Psoas muscle (tissue), 8 donors: ENCODE data around the gene ALG12. TPM values are rescaled to one million over a fixed set of nuclear protein-coding genes. Genes with fewer than 3 reads are reported as not detected.
A peak's percentile ranks its signal among the peaks of the same experiment; 100 is the strongest.

ENCODE experiments used
- ATAC-seq, 4 donors: fragments of 200-7000 bp; cut with Tn5 transposase; one replicate each; pipeline ENCODE4 v1.9.1; 2020; ENCODE audit warnings: moderate library complexity in 3 of 4, mild to moderate bottlenecking in 2 of 4
- DNase-seq, 2 donors: peaks; one replicate each; pipeline ENCODE4 v3.0.0-alpha.2; 2020
- H3K27ac ChIP-seq: fragments of 200-600 bp; one replicate; pipeline ENCODE4 v1.8.0; 2022
- H3K27me3 ChIP-seq, 3 donors: fragments of 200-600 bp in 1 of 3; one replicate each; pipeline versions ENCODE4 v1.6.1 to v1.8.0; 2013 to 2022; ENCODE audit warnings: low read length in 2 of 3, mild to moderate bottlenecking in 2 of 3, moderate library complexity in 1 of 3; ENCODE audit not compliant: insufficient read depth in 3 of 3
- H3K36me3 ChIP-seq, 2 donors: fragments of 200-600 bp in 1 of 2; one replicate each; pipeline versions ENCODE4 v1.6.1 to v1.8.0; 2013 to 2022; ENCODE audit warnings: low read depth in 1 of 2, mild to moderate bottlenecking in 1 of 2, moderate library complexity in 1 of 2; ENCODE audit not compliant: insufficient read depth in 1 of 2
- H3K4me1 ChIP-seq: fragments of 200-600 bp; one replicate; pipeline ENCODE4 v1.8.0; 2022
- H3K4me3 ChIP-seq: fragments of 200-600 bp; one replicate; pipeline ENCODE4 v1.8.0; 2022; ENCODE audit warnings: mild to moderate bottlenecking
- H3K9me3 ChIP-seq: fragments of 200-600 bp; one replicate; pipeline ENCODE4 v1.8.0; 2022
- CTCF ChIP-seq: fragments of 200-600 bp; IDR thresholded peaks from one replicate; pipeline ENCODE4 v1.8.0; 2022; ENCODE audit warnings: antibody characterized with exemption
- WGBS, 3 donors: extraction: QIAGEN DNeasy Blood & Tissue Kit; methylation state at CpG; one replicate each; pipeline versions ENCODE4 v1.1.6 to v1.1.7; 2013; 5-methylcytosine and 5-hydroxymethylcytosine counted together
- intact Hi-C, 2 donors: fragments of 100-400 bp; cut with DNase I; formaldehyde crosslinking; loops; one replicate each; pipeline versions ENCODE4 v1.11.0 to v1.14.2; 2022
- polyA plus RNA-seq, 3 donors: library from polyadenylated mRNA; stranded (reverse); fragments of 200-250 nt; gene quantifications; one replicate each; pipeline ENCODE4 v1.2.3, GENCODE V29; 2013
- total RNA-seq, 4 donors: library from RNA; stranded (reverse); fragmentation: NEBNext Ultra II Directional in 2 of 4; extraction: Animal tissue kit (Norgen Biotek cat#: 25700) in 2 of 4; gene quantifications; one replicate each; pipeline versions ENCODE4 v1.2.1 to v1.2.4, GENCODE V29; 2021 to 2023
- donor health status: healthy with polysubstance abuse.
- donor health status: DM: no; HTN: no; CAD: no; lungs with moderate emphysema.
- donor health status: Bipolar disorder and iron deficiency.
- donor health status: healthy.
- donor health status: DM: yes; HTN: yes; CAD: no.
- donor health status: DM: no; HTN: no; CAD: no.
- donor health status: DM: no; HTN: no; CAD: no.
- donor health status: DM: yes; HTN: yes; CAD: no.

Gene ALG12
- total and polyA plus RNA-seq, 7 donors, result 6.5 to 11.0 (median 8.2) TPM

DNA sequence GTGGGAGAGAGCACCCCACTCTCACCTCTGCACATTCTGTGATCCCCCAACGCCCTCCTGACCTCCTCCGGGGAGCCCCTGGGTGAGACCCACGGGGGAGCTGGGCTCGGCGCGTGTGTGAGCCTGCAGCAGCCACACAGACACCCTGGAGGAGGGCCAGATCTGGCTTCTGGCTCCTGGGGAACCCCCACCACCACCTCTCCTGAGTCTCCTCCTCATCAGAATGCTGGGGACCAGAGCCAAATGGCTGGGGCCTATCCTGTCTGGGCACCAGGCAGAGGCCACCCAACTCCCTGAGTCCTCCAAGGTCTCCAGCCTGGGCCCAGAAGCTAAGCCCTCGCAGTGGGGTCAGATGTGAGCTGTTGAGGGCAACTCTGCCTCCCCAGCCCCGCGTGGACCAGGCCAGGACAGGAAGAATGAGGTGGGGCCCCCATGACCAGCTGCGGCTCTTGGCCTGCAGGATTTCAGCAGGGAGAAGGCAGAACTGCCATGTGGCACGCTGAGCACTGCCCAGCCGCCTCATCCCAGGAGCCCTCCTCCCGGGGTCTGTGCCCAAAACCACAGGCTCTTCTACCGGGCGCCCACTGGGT is 36.8 kb upstream of the ALG12 start:
- no peaks in the 10 kb centered on the region for H3K9me3 ChIP-seq
- DNase-seq, result peak; percentile 17 to 59
- no peaks in the 10 kb centered on the region for H3K36me3 ChIP-seq
- no peak overlapping the region for H3K4me3 ChIP-seq
- no peak for TF ChIP-seq CTCF
- ATAC-seq, result no peak
- intact Hi-C loops, result no loop called here
- H3K27me3 ChIP-seq, result no peaks in the 10 kb centered on the region
- 45 to 67% (median 53%) methylated on average over 14 to 15 of the region's 15 CpGs for WGBS, 3 donors
- H3K4me1 ChIP-seq, result peaks cover 40% of the 10 kb centered on the region
- H3K27ac ChIP-seq, result peak overlapping the region; percentile 89

DNA sequence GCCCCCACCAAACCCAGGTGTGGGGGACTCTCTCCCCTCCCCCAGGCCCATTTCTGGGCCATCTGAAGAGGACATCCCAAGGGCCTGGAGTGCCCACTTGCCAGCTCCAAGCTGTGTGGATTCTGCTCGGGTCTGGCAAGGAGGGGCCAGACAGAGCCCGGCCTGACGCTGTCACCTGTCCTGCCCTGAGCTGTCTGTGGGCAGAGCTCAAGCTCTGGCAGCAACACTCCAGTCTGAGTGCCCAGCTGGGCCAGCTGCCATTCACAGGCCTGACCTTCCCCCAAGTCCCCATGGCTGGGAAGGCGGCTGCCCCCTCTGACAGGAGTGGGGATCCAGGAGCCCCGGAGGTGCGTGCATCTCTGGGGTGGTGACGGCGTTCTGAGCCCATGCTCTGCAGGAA is 36.1 kb upstream of the ALG12 start:
- DNase-seq (peak; percentile 72 to 90), ATAC-seq (peak; percentile 85 to 95 (median 90))
- no peak for TF ChIP-seq CTCF
- no peaks in the 10 kb centered on the region for H3K36me3 ChIP-seq
- no peaks in the 10 kb centered on the region for H3K27me3 ChIP-seq
- no peaks in the 10 kb centered on the region for H3K9me3 ChIP-seq
- 20 to 47% (median 30%) methylated on average over 7 to 8 of the region's 8 CpGs for WGBS, 3 donors
- intact Hi-C loops, result no loop called here
- H3K4me1 ChIP-seq, result peaks cover 33% of the 10 kb centered on the region
- H3K27ac ChIP-seq, result peak overlapping the region; percentile 89
- H3K4me3 ChIP-seq, result no peak overlapping the region

DNA sequence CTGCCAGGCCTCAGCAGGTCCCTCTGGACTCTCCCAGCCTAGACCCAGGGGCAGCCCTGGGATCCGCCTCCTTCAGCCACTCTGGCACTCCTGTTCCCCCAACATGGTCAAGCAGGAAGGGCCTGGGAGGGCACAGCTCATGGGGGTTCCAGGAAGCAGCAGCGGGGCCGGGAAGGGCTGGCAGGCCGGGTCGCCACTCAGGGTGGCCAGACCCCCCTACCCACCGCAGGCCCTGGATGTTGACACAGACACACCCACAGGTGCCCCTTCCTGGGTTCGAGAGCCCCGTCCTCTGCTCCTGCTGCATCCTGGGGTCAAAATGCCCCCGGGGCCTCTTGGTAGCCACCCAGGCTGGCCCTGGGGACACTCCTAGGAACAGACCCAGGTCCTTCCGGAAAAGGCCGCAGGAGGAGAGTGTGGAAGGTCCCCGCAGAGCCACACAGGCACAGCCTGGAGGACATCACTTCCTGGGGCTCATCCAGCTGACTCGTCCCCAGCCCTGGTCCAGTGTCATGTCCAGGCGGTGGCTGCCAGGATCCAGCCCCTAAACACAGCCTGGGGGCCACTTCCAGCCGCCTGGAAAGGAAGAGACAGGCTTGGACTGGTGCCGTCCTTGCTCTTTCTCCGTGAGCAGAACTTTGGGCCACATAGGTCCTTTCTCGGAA is 35.6 kb upstream of the ALG12 start:
- peaks cover 33% of the 10 kb centered on the region for H3K4me1 ChIP-seq
- no peak overlapping the region for H3K4me3 ChIP-seq
- DNase-seq (peak in 1 of 2 donors; percentile 85), ATAC-seq (peak; percentile 51 to 75 (median 60))
- H3K36me3 ChIP-seq, result no peaks in the 10 kb centered on the region
- H3K9me3 ChIP-seq, result no peaks in the 10 kb centered on the region
- TF ChIP-seq CTCF, result no peak
- H3K27me3 ChIP-seq, result no peaks in the 10 kb centered on the region
- intact Hi-C loops, result no loop called here
- H3K27ac ChIP-seq, result peak overlapping the region; percentile 89
- 32 to 40% (median 35%) methylated on average over 16 to 18 of the region's 18 CpGs for WGBS, 3 donors

DNA sequence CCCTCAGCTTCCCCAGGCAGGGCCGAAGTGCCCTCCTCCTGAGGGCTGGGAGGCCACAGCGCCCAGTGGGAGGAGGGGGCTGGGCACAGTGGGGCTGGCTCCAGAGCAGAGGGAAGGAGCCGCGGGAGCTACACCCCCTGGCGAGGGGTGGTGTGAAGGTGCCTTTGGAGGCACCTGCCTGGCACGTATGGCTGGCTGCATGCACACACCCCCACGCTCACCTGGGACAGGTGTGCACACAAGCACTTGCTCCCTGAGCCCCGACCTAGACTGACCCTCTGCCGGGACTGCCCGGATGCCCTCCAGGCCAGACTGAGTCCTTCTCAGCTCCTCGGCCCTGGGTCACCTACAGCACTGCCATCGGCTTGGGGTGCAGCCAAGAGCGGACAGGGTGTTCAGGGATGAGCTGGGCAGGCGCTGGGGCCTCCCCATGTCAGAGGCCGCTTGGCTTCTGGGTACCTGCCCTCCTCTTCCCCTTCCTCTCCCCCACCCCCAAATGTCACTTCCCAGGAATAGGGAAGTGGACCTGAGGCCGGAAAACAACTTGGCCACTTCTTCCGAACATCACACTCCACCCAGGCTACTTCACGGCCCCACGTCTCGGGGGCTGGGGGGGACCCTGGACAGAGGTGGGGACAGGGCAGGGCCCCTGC is 34.9 kb upstream of the ALG12 start:
- Histone ChIP-seq H3K36me3 (no peaks in the 10 kb centered on the region), H3K27ac (peak overlapping the region; percentile 89), H3K27me3 (no peaks in the 10 kb centered on the region), H3K9me3 (no peaks in the 10 kb centered on the region), H3K4me3 (no peak overlapping the region), H3K4me1 (peaks cover 33% of the 10 kb centered on the region)
- WGBS, 3 donors, result 77 to 83% (median 78%) methylated on average over 18 to 20 of the region's 20 CpGs
- intact Hi-C loops, result no loop called here
- DNase-seq, result no peak
- no peak for ATAC-seq
- TF ChIP-seq CTCF, result no peak
